MM.1S (cell line): ENCODE measurements around the gene BPIFA3.

Source experiments
- EZH2 ChIP-seq: fragments of 300-600 bp; sonication (generic); optimal IDR thresholded peaks from 2 replicates; pipeline ENCODE3; 2017; ENCODE audit warnings: low read depth, mild to moderate bottlenecking, antibody characterized with exemption, low read length, mixed read lengths
- EZH2phosphoT487 ChIP-seq: fragments of 300-600 bp; sonication (generic); IDR thresholded peaks from 2 replicates; pipeline ENCODE4 v1.6.1; 2018; ENCODE audit warnings: antibody characterized with exemption, low read length
- TF ChIP-seq, protein P1 (sequence below): fragments of 300-600 bp; sonication (generic); IDR thresholded peaks from 2 replicates; pipeline ENCODE4 v1.5.1; 2016; ENCODE audit warnings: antibody characterized with exemption, low read length, mixed read lengths

DNA sequence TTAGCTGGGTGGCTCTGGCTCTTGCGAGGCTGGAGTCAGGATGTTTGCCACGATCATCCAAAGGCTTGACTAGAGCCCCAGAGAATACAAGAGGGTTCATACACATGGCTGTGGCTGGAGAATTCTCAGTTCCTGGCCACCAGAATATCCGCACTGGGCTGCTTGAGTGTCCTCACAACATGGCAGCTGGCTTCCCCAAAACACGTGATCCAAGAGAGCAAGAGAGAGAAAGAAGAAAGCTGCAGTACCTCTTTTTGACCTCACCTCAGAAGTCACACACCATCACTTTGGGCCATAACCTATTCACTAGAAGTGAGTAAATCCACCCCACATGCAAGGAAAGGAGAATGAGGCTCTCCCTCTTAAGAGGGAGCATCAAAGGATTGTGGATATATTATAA is 44.3 kb downstream of the BPIFA3 start:
- TF ChIP-seq, protein P1, sequence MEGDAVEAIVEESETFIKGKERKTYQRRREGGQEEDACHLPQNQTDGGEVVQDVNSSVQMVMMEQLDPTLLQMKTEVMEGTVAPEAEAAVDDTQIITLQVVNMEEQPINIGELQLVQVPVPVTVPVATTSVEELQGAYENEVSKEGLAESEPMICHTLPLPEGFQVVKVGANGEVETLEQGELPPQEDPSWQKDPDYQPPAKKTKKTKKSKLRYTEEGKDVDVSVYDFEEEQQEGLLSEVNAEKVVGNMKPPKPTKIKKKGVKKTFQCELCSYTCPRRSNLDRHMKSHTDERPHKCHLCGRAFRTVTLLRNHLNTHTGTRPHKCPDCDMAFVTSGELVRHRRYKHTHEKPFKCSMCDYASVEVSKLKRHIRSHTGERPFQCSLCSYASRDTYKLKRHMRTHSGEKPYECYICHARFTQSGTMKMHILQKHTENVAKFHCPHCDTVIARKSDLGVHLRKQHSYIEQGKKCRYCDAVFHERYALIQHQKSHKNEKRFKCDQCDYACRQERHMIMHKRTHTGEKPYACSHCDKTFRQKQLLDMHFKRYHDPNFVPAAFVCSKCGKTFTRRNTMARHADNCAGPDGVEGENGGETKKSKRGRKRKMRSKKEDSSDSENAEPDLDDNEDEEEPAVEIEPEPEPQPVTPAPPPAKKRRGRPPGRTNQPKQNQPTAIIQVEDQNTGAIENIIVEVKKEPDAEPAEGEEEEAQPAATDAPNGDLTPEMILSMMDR: no peak
- TF ChIP-seq EZH2 (no peak), EZH2phosphoT487 (no peak)
